T47D (cell line): ENCODE measurements around the gene NTM.

Source experiments
- DNase-seq, 2 experiments: peaks; one replicate each; pipeline versions ENCODE4 v3.0.0 to v3.0.0-alpha.2; 2011 to 2012; ENCODE audit warnings: low read depth in 1 of 2, low spot score in 1 of 2
- JUND ChIP-seq: IDR thresholded peaks from 2 replicates; pipeline ENCODE4 v1.6.1; 2012; ENCODE audit warnings: low read depth
- in situ Hi-C: cut with HindIII; loops from 2 replicates; pipeline ENCODE4 v1.10.0; 2016; ENCODE audit warnings: low sequenced_read_pairs, low pct_unique_long_range_greater_than_20kb

NTM gene

DNA sequence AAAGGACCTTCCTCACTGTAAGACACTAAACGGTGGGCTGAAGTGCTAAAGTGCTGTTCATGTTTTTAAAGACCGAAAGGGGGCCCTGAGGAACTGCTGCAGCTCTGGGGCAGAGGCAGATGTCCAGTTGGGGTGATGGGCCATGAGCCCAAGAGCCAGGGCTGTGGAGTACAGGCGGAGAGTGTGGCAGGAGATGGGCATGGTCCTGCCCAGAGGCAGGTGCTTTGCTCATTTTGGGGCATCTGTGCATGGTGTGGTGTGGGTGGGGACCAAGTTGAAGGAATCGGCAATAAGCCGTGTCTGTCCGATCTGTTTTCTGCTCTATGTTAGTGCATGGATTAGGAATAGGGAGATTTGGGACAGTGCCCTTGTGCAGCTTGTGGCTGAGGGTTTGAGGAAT is 258.3 kb downstream of the NTM start:
- in situ Hi-C loops = no loop called here
- TF ChIP-seq JUND = no peak
- no peak for DNase-seq

DNA sequence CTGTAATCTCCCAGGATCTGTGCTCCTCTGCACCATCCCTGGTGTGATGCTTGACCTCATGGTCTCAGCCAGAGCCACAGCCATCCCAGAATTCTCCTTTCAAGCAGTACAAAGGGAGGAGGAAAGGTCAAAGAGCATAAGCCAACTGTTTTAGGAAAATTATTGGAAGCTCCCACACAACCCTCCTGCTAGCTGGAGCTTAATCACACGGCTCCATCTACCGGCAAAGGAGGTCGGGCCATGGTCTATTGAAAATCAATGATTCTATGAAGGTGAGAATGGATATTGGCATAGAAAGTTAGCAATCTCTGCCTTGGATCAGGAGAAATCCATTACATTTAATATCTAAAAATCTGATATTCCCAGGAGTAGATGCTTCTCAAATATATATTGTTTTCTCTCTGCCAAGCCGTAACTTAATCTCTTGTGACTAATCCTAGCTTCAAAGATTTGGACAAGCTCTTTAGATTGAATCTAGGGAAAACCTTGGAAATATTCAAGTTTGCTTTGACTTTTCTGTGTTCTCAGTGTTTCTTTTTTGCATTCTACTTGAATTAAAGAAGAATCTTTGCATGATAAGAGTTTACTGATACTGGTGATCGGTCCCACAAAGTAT is 259.6 kb downstream of the NTM start:
- in situ Hi-C loops = no loop called here
- no peak for DNase-seq
- TF ChIP-seq JUND = no peak

DNA sequence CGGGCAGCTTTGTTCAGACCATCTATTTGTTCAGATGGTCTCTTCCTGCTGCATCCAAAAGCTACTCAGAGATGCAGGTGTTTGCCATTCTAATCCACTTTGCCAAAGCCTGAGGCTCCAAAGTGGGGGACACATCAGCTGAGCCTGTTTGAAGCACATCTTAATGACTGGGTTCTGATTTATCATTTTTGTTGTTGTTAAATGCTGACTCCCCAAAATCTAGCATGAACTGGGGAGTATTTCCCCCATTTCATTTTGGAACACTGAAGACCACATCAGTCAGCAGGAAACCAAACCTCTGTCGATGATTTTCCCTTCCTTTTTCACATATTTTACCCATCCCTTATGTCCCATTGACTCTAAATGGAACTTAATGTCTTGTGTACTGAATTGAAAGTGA is 262.6 kb downstream of the NTM start:
- no peak for DNase-seq
- in situ Hi-C loops = no loop called here
- no peak for TF ChIP-seq JUND

DNA sequence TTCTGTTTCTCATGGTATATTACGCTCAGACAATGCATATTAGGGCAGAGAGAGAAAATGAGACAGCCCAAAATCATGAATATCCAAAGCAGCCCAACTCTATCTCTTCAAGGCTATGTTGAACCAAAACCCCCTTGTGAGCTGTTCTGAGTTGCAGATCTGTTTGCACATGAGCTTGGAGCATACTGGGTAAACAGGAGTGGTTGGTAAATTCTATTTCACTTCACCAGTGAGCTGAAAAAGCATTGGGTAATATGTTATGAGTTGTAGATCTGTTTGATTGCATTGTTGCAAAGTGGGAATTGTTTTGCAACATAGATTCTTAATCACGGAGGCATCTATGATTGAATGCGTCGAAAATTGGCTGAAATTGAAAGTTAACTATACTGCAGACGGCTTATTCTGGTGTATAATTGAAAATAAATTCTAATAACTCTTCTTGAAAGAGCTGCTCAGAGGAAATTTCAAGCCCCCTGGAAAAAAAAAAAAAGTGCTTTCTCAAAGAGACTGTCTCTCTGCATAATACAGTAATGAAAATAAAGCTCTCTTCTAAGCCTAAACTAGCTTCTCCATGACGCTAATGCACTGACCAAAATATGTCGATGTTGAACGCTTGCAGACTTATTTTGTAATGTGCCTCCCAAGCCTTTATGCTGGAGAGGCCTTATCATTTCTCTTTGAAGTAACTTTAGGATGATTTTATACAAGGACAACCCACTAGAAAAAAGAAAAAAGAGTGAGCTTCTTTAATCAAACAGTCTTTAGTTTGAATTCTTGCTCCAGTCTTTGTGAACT is 263.7 kb downstream of the NTM start:
- in situ Hi-C loops = no loop called here
- peak in 1 of 2 experiments; percentile 20 for DNase-seq
- no peak for TF ChIP-seq JUND

DNA sequence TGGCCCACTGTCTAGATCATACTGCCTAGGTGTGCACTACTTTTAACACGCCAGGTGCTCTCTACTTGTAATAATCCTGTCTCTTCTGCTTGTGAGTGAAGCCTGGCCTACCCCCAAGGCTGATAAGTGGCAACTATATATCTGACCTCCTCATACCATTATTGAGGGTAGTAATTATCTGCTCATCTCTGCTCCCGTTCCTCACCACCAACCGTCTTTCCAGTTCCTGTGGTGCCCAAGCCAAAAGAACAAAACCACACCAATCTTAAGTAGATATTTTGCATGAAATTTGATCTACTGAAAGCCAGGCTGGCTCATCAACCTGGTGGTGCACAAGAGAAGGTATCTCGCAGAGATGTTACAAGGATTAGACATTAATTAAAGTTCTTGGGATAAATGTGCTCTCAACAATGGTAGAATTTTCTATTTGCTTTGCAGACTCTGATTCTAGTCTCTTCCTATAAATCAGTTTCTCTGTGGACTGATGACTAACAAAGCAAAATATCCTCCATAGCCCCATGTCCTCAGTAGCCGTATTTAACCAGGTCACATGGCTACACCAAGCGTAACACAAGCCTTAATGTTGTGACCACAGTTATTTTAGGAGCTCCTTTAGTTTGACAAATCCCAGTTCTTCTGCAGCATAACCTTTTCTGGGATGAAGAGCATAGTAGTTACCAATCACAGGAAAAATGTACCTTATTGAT is 267.2 kb downstream of the NTM start:
- in situ Hi-C loops = no loop called here
- DNase-seq = no peak
- TF ChIP-seq JUND = no peak

DNA sequence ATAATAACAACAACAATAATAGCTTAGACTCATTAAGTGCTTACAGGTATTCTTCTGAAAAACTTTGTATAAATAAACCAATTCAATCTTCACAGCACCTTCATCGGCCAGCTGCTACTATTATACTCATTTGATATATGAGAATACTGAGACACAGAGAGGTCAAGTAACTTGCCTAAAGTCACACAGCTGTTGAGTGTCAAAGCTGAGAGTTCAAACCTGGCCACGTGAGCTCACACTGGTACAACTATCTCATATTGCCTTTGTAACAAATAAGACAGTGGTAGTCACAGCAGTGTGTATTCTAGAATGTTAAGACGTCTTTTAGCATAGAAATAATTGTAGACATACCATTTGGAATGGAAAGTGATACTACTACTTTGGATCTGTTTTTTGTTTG is 268.5 kb downstream of the NTM start:
- no peak for TF ChIP-seq JUND
- in situ Hi-C loops = no loop called here
- no peak for DNase-seq

DNA sequence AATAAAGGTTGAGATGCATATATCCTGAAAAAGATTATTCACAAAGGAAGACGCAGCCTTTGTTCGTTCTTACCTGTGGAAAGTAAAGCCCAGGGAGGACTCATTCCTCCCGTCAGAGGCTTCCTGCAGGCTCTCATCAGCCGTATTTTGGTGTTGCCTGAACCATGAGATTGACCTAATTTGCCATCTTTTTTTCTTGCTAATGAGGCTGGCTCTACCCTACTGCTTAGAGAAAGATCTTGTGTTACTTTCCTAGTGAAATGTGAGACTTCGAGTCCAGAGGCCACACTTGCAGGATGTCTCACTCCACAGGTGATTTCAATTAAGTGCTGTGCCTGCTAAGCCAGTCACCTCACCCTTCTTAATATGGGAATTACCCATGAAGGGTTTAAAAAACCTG is 269.9 kb downstream of the NTM start:
- in situ Hi-C loops = no loop called here
- no peak for TF ChIP-seq JUND
- DNase-seq = no peak

DNA sequence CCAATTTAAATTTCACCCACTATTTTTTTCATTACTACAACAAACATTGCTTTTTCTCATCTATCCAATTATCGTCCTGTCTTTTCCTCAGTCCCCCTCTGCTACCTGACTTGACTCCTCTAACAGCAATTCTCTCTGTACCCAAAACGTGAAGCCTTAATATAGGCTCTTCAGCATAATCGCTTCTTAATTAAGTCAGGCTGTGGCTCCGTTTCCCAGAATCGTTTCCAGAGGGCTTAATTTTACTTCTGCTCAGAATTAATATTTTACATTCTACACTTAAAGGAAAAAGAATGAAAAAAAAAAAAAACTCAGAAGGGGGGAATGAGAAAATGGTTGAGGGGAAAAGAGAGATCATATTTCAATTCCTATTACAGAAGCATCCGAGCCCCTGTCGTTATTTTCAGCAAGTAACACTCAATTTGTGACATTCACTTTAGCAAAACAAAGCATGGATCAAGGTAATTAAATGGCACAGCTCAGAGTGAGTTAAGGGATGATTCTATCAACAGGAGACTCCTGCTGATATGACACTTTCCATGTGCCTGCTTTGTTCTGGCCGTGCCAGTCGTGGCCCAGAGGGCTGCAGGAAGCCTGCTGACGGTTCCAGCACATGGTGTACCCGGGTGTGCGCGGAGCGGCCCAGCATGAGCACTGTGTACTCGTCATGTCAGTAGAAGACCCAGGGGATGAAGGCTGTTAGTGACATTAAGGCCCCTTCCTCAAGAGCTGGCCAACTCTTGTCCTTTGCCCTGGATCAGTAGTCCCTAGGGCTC is 272.5 kb downstream of the NTM start:
- no peak for DNase-seq
- no peak for TF ChIP-seq JUND
- in situ Hi-C loops = no loop called here

DNA sequence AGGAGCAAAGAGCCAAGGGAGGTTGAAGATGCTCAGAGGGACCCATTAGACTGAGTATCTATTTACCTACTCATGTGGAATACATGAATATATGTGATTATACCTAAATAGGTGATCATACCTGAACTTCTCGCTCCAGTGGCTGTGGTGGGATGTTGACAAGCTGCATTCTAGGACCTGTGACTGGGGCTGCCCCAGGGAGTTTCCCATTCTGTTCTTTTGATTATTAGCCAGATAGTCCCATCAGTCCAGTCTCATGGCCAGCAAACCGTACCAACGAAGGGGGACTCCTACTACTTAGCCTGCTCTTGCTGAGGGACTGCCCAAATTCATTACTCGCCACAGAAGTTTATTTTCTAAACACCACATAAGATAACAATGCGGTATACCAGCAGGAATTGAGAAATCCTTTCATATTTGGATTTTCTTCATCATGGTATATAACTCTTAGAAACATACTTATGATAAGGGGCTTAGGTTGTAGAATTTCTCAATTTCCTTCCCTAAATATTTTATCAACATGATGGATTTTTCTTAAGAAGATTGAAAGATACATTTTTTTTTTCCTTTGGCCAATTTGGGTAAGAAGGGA is 273.9 kb downstream of the NTM start:
- TF ChIP-seq JUND = no peak
- no peak for DNase-seq
- in situ Hi-C loops = no loop called here

DNA sequence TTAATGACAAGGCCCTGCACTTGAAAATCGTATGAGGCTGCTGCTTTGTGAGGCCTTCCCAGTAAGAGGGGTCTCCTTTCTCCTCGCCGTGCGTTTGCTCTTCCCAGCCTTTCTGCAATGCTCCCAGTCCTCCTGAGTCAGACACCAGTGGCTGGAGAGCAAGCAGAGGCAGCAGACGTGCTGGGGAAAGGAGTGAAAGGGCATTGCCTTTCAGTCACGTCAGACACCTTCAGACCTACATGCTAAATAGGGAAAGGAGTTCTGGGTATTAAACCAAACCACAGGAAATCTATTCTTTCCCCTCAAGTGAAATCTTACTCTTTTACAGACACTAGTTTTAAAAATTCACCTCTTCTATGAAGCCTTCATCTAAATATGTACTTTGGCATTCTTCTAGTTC is 274.8 kb downstream of the NTM start:
- in situ Hi-C loops = no loop called here
- DNase-seq = no peak
- no peak for TF ChIP-seq JUND

DNA sequence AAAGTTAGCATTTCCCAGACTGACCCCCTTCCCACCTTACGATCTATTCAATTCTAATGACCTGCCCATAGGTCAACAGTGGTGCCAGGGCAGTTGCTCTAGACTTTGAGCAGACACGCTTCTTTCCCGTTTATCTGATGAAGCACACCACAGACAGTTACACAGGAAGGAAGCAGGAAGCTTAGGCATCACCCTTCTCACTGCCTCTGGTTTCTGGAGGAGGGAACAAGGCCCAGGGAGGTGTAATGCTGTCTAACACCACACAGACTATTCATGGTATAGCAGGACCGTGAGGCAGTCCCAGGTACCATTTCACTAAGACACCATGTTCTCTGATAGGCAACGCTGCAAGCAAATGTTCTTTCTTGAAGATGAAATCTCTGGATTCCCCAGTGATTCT is 279.4 kb downstream of the NTM start:
- in situ Hi-C loops = no loop called here
- TF ChIP-seq JUND = no peak
- no peak for DNase-seq

DNA sequence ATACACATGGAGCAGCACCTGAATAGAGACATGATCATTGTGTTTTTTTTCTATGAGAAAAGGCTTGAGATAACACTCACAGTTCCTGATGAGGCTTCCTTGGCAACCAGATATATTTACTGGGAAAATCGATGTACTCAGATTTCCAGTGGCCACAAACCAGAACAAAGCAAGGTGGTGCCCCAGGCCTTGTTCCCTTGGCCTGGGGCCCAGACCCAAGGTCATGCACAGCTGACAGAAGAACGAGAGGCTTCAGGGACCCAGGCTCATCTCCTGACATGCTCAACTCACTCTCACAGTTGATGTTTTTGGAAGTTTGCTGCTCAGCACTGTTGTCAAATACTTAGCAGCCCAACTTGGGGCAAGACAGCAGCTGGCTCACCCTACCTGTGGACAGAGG is 281.8 kb downstream of the NTM start:
- no peak for DNase-seq
- in situ Hi-C loops = no loop called here
- no peak for TF ChIP-seq JUND
